ENCODE results near the gene LIPN.
A peak's percentile ranks its signal among the peaks of the same experiment; 100 is the strongest.

Gene LIPN

GRCh38 chr10:88804083-88804812 is 44.4 kb downstream of the LIPN start:
- TF ChIP-seq MYC (IDR thresholded peaks at IDR 0.05; ENCODE audit: low read depth, low read length) (no peak), MAX (IDR thresholded peaks at IDR 0.05; ENCODE audit: low read depth, low read length) (no peak), POLR2A (IDR thresholded peaks at IDR 0.05; ENCODE audit: extremely low read depth, insufficient read length) (no peak)
- TF ChIP-seq, protein P1, sequence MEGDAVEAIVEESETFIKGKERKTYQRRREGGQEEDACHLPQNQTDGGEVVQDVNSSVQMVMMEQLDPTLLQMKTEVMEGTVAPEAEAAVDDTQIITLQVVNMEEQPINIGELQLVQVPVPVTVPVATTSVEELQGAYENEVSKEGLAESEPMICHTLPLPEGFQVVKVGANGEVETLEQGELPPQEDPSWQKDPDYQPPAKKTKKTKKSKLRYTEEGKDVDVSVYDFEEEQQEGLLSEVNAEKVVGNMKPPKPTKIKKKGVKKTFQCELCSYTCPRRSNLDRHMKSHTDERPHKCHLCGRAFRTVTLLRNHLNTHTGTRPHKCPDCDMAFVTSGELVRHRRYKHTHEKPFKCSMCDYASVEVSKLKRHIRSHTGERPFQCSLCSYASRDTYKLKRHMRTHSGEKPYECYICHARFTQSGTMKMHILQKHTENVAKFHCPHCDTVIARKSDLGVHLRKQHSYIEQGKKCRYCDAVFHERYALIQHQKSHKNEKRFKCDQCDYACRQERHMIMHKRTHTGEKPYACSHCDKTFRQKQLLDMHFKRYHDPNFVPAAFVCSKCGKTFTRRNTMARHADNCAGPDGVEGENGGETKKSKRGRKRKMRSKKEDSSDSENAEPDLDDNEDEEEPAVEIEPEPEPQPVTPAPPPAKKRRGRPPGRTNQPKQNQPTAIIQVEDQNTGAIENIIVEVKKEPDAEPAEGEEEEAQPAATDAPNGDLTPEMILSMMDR (IDR thresholded peaks at IDR 0.05; ENCODE audit: low read depth, low read length) = no peak
- no peak for DNase-seq (ENCODE audit: low read depth)
- no peak overlapping the region for H3K4me3 ChIP-seq (ENCODE audit: low read depth, low read length)

- TF ChIP-seq MYC (IDR thresholded peaks at IDR 0.05; ENCODE audit: low read depth, low read length) (no peak), POLR2A (IDR thresholded peaks at IDR 0.05; ENCODE audit: extremely low read depth, insufficient read length) (no peak), MAX (IDR thresholded peaks at IDR 0.05; ENCODE audit: low read depth, low read length) (no peak)
- TF ChIP-seq, protein P1 (IDR thresholded peaks at IDR 0.05; ENCODE audit: low read depth, low read length) = no peak
- DNase-seq (ENCODE audit: low read depth) = no peak
- H3K4me3 ChIP-seq (ENCODE audit: low read depth, low read length) = no peak overlapping the region
These were observed 45.5 kb downstream of the LIPN start for GRCh38 chr10:88805361-88805760.

DNA sequence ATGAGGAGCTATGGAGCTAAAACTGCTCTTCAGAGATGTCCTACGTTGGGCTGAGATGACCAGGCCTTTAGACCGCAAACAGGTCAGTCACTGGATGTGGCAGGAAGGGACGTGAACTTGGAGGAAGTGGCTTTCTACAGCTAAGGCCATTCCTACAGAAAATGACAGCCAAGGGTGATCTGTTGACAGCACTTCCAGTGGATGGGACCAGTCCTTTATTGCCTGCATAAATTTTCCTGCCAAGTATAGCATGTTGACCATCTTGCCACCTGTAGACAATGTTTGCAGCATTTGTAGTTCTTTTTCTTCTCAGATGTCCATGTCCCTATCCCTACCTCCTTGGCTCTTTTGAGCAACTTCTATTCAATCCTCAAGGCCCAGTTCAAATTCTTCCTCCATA is 46.1 kb downstream of the LIPN start:
- TF ChIP-seq MYC (IDR thresholded peaks at IDR 0.05; ENCODE audit: low read depth, low read length) (no peak), POLR2A (IDR thresholded peaks at IDR 0.05; ENCODE audit: extremely low read depth, insufficient read length) (no peak), MAX (IDR thresholded peaks at IDR 0.05; ENCODE audit: low read depth, low read length) (no peak)
- TF ChIP-seq, protein P1 (IDR thresholded peaks at IDR 0.05; ENCODE audit: low read depth, low read length) = no peak
- DNase-seq (ENCODE audit: low read depth) = no peak
- H3K4me3 ChIP-seq (ENCODE audit: low read depth, low read length) = no peak overlapping the region

GRCh38 chr10:88809621-88810020 is 49.8 kb downstream of the LIPN start:
- TF ChIP-seq MYC (IDR thresholded peaks at IDR 0.05; ENCODE audit: low read depth, low read length) = no peak
- no peak for TF ChIP-seq MAX (IDR thresholded peaks at IDR 0.05; ENCODE audit: low read depth, low read length)
- TF ChIP-seq, protein P1 (IDR thresholded peaks at IDR 0.05; ENCODE audit: low read depth, low read length) = no peak
- TF ChIP-seq POLR2A (IDR thresholded peaks at IDR 0.05; ENCODE audit: extremely low read depth, insufficient read length) = no peak
- no peak for DNase-seq (ENCODE audit: low read depth)
- no peak overlapping the region for H3K4me3 ChIP-seq (ENCODE audit: low read depth, low read length)

GRCh38 chr10:88810196-88810961 is 50.6 kb downstream of the LIPN start:
- TF ChIP-seq, protein P1 (IDR thresholded peaks at IDR 0.05; ENCODE audit: low read depth, low read length) = peak; percentile 87
- TF ChIP-seq MYC (IDR thresholded peaks at IDR 0.05; ENCODE audit: low read depth, low read length) (no peak; the same call in 1 of the 2 replicates), MAX (IDR thresholded peaks at IDR 0.05; ENCODE audit: low read depth, low read length) (0 out of 2 replicates have a peak, but pooled peaks have one; percentile 34)
- DNase-seq (ENCODE audit: low read depth) = peak; percentile 68
- H3K4me3 ChIP-seq (ENCODE audit: low read depth, low read length) = no peak overlapping the region
